SK-N-SH treated with all-trans-retinoic acid at 6 μM for 48 hours (cell line): Measurements from ENCODE around the gene FAM83C.

ENCODE experiments used
- ARNTL ChIP-seq: fragments of 450-650 bp; formaldehyde crosslinking; IDR thresholded peaks from 2 replicates; pipeline ENCODE4 v1.5.0; 2020; ENCODE audit warnings: low read depth, mild to moderate bottlenecking, moderate library complexity, borderline replicate concordance
- BACH2 ChIP-seq: fragments of 250-450 bp; sonication (Bioruptor Pico); IDR thresholded peaks from 2 replicates; pipeline ENCODE4 v1.9.0; 2021; ENCODE audit warnings: mild to moderate bottlenecking, borderline replicate concordance
- CSDC2 ChIP-seq: fragments of 250-450 bp; sonication (Bioruptor Pico); IDR thresholded peaks from 2 replicates; pipeline ENCODE4 v1.5.0; 2020; ENCODE audit warnings: mild to moderate bottlenecking, moderate library complexity
- GLIS3 ChIP-seq: fragments of 250-450 bp; sonication (Bioruptor Pico); IDR thresholded peaks from 2 replicates; pipeline ENCODE4 v1.5.0; 2020; ENCODE audit warnings: mild to moderate bottlenecking, moderate library complexity
- ISL1 ChIP-seq: fragments of 250-450 bp; sonication (Bioruptor Pico); IDR thresholded peaks from 2 replicates; pipeline ENCODE4 v2.1.2; 2022; ENCODE audit warnings: mild to moderate bottlenecking, moderate library complexity
- PATZ1 ChIP-seq: fragments of 250-450 bp; sonication (Bioruptor Pico); IDR thresholded peaks from 2 replicates; pipeline ENCODE4 v1.8.0; 2020; ENCODE audit warnings: mild to moderate bottlenecking, moderate library complexity, borderline replicate concordance
- POU6F1 ChIP-seq: fragments of 250-450 bp; sonication (Bioruptor Pico); IDR thresholded peaks from 2 replicates; pipeline ENCODE4 v1.8.0; 2021; ENCODE audit warnings: low read depth, mild to moderate bottlenecking, moderate library complexity, borderline replicate concordance
- PPARA ChIP-seq: fragments of 250-450 bp; sonication (Bioruptor Pico); IDR thresholded peaks from 2 replicates; pipeline ENCODE4 v1.5.0; 2020; ENCODE audit warnings: mild to moderate bottlenecking, borderline replicate concordance
- RARB ChIP-seq: fragments of 250-450 bp; sonication (Bioruptor Pico); IDR thresholded peaks from 2 replicates; pipeline ENCODE4 v1.8.0; 2021; ENCODE audit warnings: mild to moderate bottlenecking, moderate library complexity
- TCF4 ChIP-seq: fragments of 250-450 bp; sonication (Bioruptor Pico); IDR thresholded peaks from 2 replicates; pipeline ENCODE4 v1.8.0; 2021; ENCODE audit warnings: mild to moderate bottlenecking, moderate library complexity, borderline replicate concordance
- ZFP30 ChIP-seq: fragments of 450-650 bp; formaldehyde crosslinking; IDR thresholded peaks from 2 replicates; pipeline ENCODE4 v1.5.0; 2022; ENCODE audit warnings: mild to moderate bottlenecking, moderate library complexity

GRCh38 chr20:35334311-35335101 is 42.3 kb upstream of the FAM83C start:
- TF ChIP-seq GLIS3 (CRISPR knock-in tag) (no peak), PATZ1 (CRISPR knock-in tag) (no peak), ISL1 (no peak), PPARA (CRISPR knock-in tag) (no peak), ARNTL (no peak), RARB (CRISPR knock-in tag) (no peak), TCF4 (CRISPR knock-in tag) (no peak), CSDC2 (no peak), BACH2 (CRISPR knock-in tag) (no peak), ZFP30 (CRISPR knock-in tag) (no peak), POU6F1 (CRISPR knock-in tag) (no peak)
